ENCODE results near the gene HECTD1.
"Not testable (repeated sequence)": the region's sequence is repeated elsewhere in the genome, so short reads cannot be mapped to it uniquely, and the experiment has no call there.

The HECTD1 gene

DNA sequence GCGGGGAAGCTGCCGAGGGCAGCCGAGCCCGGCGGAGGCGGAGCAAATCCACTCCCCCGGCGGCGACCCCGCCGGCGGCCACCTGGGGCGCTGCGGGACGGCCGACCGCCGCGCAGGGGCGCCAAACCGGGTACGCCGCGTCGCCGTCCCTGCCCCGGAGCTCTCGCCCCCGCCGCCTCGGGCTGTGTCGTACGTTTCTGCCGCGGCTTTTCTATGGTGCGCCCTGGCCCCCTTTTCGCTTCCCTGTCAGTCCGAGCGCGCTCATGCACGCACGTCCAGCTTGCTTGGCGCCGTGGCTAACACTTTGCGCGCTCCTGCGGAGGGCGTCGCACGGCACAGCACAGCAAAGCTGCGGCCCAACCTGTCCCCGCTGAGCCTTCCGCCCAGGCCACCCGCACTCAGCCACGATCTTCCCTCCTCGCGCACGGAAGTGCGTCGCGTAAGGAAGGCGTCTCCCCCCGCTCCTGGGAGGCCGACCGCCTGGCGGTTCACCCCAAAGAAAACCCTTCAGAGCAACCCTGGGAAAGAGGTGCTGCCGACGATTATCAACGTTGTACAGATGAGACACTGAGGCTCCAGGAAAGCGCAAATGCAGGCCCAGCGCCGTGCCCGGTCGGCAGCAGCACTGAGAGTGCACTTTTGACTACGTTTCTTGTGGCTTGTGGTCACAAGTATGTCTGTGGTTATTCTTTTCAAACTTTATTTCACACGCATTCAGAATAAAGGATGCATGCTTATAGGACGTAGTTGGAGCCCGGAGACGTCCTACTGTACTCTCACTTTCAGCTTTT, at the start of gene HECTD1:
Gene HECTD1 (minus strand): TSS at position 39 of the 791 bp plus-strand sequence. CDS start 1,857 bp downstream, outside the sequence.
- peak; percentile 97 for DNase-seq (ENCODE audit: low spot score)

DNA sequence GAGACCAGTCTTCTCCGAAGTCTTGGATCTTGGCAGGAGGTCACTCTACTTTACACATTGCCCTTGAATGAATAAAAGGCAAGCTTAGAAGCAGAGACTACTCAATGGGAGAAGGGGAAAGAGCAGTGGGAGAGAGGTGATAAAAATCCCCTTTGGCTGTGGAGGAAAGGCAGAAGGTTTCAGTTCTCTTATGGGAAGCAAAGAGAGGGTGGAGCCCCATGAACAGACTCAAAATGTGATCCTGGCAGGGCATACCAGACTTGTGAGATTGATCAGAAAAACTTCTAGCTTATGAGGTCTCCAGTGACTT, 49.6 kb upstream of the HECTD1 start:
- DNase-seq (ENCODE audit: low spot score) = no peak

DNA sequence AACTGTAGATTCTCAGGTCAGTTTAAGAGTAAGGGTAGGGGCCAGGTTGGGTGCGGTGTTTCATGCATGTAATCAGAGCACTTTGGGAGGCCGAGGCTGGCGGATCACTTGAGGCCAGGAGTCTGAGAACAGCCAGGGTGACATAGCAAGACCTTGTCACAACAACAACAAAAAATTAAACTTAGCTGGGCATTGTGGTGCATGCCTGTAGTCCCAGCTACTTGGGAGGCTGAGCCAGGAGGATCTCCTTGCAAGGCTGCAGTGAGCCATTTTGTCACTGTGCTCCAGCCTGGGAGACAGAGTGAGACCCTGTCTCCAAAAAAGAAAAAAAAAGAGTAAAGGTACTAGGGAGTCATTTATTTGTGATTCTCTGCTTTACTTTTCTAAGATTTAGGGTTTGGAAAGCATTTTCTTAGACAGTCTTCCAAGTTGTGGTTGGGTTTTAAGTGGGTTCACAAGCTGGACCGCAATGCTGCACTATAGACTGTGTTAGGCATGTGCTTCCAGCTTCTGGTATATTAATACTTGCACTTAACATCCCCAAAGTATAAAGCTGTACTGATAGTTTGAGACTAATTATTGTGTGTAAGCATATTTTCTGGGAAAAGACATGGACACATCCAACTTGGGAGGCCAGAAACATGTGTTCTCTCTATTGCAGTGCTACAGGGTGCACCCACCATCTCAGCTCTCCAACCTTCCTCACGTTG, 49.1 kb upstream of the HECTD1 start:
- no peak for DNase-seq (ENCODE audit: low spot score)

DNA sequence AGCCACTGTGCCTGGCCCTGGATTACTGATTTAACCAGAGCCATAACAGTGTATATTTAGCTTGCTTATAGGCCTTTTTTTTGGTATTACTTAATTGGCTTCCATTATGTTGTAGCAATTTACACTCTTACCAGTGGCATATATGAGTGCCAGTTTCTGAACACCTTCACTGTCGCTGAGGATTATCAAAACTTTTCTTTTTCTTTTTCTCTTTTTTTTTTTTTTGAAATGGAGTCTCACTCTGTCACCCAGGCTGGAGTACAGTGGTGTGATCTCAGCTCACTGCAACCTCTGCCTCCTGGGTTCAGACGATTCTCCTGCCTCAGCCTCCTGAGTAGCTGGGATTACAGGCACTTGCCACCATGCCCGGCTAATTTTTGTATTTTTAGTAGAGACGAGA, 48.3 kb upstream of the HECTD1 start:
- DNase-seq (ENCODE audit: low spot score) = not testable (repeated sequence)

DNA sequence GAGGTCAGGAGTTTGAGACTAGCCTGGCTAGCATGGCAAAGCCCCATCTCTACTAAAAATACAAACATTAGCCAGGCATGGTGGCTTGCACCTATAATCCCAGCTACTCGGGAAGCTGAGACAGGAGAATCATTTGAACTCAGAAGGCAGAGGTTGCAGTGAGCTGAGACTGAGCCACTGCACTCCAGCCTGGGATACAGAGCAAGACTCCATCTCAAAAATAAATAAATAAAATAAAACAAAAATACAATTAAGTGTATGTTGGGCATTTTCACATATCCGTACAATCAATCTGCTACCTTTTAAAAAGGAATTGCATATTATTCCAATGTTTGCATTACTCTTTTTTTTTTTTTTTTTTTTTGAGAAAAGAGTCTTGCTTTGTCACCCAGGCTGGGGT, 47.7 kb upstream of the HECTD1 start:
- no peak for DNase-seq (ENCODE audit: low spot score)

DNA sequence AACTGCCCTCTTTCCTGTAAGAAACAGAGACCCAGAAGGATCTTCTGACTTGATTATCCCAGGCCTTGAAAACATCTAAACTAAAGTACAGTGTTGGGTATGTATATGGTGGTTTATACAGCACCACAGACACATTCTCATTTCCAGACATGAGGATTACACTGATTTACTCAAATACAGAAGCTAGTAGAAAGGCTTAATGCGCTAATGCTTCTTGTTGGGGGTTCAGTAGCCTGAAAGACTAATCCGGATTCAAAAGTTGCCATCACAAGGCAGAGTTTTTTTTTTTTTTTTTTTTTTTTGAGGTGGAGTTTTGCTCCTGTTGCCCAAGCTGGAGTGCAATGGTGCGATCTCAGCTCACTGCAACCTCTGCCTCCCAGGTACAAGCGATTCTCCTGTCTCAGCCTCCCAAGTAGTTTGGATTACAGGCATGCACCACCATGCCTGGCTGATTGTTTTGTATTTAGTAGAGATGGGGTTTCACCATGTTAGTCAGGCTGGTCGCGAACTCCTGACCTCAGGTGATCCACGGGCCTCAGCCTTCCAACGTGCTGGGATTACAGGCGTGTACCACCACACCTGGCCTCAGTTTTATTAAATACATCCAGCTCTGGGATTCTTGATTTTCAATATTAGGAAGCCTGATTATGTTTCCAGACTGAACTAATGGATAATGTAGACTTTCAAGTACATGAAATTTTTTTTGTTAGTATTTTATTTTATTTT, 46.3 kb upstream of the HECTD1 start:
- DNase-seq (ENCODE audit: low spot score) = no peak

DNA sequence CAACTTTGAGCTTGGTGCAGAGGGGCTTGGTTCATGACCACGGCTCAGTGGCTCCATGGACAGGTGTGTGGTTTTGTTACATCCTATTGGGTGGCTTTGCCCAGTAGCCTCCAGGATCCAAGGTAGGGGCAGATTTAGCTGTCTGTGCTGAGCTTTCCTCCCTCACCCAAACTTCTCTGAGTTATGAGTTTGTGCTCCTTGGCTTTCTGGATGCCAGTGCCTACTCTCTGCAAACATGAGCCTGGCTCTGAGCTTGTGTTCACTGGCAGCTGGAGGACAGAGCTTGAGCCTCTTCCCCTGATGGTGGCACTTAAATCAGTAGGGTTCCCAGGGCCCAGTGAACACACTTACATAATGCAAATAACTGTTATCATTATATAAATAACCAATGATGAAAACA, 45.3 kb upstream of the HECTD1 start:
- DNase-seq (ENCODE audit: low spot score) = no peak

DNA sequence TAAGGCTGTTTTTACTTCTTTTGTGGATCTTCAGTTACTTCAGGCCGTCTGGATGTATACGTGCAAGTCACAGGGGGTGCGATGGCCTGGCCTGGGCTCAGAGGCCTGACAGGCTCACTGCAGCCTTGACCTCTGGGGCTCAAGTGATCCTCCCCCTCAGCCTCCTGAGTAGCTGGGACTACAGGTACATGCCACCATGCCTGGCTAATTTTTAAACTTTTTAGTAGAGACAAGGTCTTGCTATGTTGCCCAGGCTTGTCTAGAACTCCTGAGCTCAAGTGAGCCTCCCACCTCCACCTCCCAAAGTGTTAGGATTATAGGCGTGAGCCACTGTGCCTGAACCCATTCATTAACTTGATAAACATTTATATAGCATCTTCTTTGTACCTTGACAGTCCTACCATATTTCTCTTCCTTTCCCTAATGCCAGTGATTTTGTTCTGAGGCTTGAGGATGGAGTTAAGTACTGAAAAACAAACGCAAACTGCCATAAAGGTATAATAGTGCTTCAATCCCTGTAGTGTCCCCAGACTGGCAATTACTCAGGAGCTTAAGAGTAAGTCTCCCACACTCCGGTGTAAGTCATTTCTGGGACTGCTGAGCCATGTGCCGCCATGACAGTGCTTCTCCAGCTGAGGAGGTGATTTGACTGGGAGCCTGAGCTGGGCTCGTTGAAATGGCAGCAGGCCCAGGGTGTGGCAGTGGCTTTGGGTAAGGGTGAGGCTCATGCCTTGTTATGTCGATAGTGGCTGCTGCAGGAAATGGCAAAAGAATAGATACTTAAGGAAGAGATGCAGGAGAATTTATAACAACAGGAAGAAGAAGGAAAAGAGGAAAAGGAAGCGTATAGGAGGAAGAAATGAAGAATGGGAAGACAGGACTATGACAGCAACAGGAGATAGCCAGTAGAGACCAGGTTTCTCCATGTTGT, 43.7 kb upstream of the HECTD1 start:
- DNase-seq (ENCODE audit: low spot score) = no peak

DNA sequence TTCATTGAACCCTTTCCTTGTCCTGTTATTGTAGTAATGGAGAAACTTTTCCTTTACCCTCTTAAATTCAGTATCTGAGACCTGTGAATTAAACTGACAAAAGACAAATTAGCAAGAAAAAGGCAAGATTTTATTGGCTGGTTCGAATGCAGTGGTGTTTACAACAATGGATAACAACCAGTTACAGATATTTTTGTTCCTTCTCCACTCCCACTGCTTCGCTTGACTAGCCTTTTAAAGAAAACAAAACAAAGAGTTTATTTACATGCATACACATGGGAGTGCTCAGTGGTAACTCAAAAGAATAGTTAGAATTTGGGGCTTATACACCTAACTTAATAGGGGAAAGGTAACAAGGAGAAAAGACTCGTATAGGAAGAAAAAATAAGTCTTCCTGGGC, 37.0 kb upstream of the HECTD1 start:
- DNase-seq (ENCODE audit: low spot score) = no peak

DNA sequence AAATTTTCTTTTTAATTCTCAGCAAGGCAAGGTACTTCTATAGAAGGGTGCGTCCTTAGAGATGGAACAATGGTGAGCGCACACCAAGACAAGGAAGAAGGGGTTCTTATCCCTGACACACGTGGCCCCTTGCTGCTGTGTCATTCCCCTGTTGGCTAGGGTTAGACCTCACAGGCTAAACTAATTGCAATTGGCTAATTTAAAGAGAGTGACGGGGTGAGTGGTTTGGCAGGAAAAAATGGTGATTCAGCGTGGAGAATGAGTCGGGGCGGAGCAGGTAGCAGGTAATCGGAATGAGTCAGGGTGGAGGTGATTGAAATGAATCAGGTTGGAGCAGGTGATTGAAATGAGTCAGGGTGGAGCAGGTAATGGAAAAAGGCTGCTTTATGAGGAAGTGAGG, 36.3 kb upstream of the HECTD1 start:
- DNase-seq (ENCODE audit: low spot score) = no peak

DNA sequence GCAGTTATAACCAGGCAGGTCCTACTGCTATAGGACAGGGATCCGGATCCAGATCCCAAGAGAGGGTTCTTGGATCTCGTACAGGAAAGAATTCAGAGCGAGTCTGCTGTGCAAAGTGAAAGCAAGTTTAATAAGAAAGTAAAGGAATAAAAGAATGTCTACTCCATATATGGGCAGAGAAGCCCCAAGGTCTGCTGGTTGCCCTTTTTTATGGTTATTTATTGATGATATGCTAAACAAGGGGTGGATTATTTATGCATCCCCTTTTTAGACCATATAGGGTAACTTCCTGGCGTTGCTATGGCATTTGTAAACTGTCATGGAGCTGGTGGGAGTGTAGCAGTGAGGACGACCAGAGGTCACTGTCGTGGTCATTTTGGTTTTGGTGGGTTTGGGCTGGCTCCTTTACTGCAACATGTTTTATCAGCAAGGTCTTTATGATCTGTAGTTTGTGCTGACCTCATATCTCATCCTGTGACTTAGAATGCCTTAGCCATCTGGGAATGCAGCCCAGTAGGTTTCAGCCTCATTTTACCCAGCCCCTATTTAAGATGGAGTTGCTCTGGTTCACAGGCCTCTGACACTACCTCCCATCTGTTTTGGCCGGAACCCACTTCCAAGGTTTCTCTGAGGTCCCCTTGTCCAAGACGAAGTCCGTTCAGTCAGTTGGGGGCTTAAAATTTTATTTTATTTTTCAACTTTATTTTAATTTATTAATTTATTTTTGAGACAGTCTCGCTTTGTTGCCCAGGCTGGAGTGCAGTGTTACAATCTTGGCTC, 34.8 kb upstream of the HECTD1 start:
- DNase-seq (ENCODE audit: low spot score) = not testable (repeated sequence)

DNA sequence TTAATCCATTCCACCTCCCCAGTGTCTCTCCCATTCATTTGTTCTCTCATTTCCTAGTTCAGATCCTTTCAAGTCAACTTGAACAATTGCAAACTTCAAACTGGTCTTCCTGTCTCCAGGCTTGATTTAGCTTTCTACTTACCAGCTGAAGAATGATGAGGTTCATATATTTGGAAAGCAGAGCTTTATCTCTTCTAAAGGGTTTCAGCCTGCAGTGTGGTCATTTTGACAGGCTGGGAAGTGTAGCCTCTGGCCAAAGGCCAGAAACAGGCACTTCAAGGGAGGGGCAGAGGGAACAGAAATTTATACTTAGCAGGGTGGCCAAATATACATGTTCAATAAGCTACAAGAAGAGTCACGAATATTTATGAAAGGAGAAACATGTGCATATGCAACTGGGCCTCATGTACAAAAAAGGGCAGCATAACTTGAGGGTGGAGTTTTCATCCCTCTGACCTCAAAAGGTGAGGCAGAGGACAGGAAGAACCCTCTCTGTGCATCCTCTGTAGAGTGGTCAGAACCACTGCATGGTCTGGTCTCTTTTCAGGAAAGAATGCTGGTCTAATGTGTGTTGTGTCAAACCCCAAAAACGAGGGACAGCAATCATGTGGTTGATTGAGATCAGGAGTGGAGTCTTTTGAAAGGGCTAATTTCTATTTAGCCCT, 34.0 kb upstream of the HECTD1 start:
- DNase-seq (ENCODE audit: low spot score) = no peak

DNA sequence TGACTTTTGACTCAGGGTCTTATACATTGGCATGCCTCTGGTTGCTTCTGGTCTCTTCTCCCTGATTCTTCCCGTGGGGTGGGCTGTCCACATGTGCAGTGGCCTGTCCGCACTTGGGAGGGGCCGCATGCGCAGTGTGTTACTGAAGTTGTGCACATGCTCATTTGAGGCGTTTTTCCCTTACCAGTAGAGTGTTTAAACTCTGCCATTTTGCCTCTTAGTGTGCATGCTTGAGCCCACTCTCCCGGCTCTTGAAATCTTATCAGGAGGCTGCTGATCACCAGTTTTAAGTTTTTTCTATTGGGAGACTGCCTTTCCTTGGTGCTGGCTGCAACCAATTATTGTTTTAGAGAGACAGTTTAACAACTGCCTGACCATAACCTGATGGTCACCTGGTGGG, 32.1 kb upstream of the HECTD1 start:
- no peak for DNase-seq (ENCODE audit: low spot score)

DNA sequence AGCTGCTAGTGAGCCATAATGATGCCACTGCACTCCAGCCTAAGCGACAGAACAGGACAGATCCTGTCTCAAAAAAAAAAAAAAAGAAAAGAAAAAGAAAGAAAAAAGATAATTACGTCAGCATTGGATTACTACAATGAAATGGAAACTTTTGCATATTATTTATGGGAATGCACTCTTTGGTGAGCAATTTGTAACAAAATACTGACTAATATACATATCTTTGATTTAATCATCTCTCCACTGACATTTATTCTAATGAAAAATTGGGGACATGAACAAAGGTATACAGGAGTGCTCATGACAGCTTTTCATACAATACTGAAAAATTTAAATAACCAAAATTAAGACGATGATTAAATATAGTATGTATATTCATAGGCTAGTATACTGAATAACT, 27.9 kb upstream of the HECTD1 start:
- no peak for DNase-seq (ENCODE audit: low spot score)

DNA sequence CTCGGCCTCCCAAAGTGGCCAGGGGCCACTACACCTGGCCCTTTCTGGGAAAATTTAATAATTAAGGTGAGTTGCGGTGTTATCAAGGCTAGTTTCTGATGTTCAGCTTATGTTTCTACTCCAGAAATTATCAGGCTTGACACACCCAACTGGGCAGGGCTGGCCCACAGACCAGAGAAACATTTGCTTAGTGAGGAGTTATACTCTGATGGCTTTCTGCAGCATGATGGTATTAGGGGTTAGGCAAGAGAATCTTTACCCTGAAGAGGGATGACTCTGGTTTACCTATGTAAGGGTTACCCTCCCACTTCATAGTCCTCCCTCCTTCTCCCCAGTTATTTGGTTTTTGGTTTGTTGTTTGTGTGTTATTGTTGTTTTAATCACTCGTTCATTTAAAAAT, 24.5 kb upstream of the HECTD1 start:
- no peak for DNase-seq (ENCODE audit: low spot score)

DNA sequence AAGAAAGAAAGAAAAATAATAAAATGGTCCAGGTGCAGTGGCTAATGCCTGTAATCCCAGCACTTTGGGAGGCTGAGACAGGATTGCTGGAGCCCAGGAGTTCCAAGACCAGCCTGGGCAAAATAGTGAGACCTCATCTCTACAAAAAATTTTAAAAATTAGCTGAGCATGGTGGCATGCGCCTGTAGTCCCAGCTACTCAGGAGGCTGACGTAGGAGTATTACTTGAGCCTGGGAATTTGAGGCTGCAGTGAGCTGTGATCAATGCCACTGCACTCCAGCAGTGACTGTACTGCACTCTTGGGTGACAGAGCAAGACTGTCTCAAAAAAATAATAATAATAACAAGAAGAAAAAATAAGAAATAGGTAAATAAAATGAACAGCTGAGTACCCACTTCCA, 23.7 kb upstream of the HECTD1 start:
- not testable (repeated sequence) for DNase-seq (ENCODE audit: low spot score)

DNA sequence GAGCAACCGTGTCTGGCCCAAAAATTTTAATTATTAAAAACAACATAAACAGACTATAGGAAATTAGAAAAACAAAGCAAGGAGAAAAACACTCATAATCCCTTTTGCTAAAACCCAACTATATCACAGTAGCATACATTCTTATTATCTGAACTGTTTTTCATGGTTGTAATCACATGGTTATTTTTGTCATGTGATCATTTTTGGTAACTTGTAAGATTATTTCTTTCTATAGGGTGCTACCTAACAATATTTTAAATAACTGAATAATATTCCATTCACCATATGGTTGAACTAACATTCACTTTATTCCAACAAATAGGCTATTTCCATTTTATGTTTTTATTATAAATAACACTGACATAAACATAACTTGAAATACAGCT, 23.0 kb upstream of the HECTD1 start:
- no peak for DNase-seq (ENCODE audit: low spot score)

DNA sequence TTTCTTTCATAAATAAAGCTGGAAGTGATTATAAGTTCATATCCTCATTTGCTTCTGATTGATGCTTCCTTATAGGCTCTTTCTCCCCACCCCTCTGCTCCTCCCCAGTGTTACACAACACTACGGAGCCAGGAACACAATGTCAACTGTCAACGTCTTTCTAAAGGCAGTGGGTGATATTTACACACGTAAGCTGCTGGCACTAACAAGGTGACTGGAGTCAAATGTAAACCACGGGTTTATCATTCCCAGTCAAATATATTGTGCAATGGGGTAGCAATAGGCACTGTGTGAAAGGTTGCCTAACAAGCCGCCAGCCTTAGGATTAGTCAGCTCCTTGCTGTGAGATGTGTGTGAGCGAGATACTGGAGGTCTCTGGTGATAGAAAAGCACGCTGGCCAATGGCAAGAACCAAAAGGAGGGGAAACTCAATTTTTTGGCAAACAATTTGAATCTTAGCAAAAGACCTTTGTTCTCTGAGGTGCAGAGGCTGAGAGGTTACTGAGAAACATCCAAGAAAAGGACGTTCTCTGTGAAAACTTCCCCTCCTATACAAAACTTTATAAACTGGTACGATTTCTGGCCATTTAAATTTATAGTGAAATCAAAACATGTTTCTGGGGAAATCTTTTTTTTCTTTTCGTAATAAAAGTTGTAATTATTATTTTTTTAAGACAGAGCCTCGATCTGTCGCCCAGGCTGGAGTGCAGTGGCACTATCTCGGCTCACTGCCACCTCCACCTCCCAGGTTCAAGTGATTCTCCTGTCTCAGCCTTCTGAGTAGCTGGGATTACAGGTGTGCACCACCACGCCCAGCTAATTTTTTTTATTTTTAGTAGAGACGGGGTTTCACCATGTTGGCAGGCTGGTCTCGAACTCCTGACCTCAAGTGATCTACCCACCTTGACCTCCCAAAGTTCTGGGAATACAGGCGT, 22.3 kb upstream of the HECTD1 start:
- DNase-seq (ENCODE audit: low spot score) = peak; percentile 89

DNA sequence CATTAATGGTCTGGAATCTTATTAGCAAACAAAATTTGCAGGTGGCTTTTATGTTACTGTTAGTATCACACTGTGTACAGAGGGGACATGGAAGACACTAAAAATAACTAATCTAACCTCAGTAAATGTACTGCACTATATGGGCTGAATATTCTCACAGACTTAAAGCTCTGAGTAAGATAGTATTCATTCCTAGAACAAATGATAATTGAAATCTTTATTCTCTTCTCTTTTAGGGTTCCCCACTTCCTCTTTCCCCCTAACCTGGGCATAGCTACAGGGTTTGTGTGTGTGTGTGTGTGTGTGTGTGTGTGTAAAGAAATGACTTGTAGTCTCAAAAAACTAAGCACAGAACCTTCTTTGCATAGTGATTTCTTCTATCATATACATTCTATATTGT, 21.4 kb upstream of the HECTD1 start:
- DNase-seq (ENCODE audit: low spot score) = no peak

DNA sequence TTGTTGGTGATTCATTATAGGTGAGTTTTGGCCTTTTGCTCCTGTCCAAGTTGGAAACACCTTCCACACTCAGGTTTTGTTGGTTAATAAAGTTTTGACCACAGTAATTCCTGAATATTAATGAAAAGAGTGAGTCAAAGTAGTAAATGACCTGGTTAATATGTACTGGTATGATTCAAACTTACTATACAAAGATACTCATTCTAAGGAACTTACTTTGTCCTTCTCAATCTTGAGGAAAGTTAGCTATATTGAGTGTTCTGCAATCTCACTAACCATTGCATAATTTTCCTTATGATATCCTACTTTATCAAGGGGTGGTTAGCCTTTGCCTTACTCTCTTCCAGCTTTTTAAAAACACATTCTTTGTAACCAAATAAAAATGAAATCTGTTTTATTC, 20.9 kb upstream of the HECTD1 start:
- no peak for DNase-seq (ENCODE audit: low spot score)

All from GM03348 (cell line).